RKO (cell line): ENCODE results near the gene EEF1AKMT2.

Experiments
- DNase-seq: peaks from one replicate; pipeline ENCODE4 v3.0.0-alpha.2; 2016; ENCODE audit warnings: low spot score

Gene EEF1AKMT2

DNA sequence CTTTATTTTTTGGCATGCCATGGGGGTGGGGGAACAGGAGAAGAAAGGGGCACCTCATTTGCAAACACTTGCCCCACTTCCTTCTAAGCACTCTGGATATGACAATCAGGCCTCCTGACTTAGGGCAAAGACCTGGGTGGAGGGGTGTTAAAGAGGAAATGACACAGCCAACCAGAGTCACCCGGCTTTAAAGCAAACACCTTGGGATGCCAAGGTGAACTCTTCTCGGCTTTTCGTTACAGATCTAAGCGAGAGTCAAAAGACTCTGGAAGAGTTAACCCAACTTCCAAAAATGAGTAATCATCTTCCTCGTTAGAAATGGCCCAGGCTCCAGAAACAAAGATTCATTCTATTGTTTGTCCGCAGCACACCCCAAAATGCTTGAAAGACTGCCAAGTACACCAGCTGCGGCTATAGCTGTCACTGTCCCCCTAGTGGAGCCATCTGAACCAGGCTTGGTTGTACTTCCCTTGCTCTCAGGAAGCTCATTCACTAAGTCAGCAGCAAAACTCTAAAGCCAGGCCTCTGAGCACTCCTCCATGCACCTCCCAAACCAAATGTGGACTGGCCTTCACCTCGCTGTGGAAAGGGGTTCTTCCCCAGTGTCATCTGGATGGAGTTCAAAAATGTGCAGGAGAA, 72.4 kb downstream of the EEF1AKMT2 start:
- DNase-seq = no peak

DNA sequence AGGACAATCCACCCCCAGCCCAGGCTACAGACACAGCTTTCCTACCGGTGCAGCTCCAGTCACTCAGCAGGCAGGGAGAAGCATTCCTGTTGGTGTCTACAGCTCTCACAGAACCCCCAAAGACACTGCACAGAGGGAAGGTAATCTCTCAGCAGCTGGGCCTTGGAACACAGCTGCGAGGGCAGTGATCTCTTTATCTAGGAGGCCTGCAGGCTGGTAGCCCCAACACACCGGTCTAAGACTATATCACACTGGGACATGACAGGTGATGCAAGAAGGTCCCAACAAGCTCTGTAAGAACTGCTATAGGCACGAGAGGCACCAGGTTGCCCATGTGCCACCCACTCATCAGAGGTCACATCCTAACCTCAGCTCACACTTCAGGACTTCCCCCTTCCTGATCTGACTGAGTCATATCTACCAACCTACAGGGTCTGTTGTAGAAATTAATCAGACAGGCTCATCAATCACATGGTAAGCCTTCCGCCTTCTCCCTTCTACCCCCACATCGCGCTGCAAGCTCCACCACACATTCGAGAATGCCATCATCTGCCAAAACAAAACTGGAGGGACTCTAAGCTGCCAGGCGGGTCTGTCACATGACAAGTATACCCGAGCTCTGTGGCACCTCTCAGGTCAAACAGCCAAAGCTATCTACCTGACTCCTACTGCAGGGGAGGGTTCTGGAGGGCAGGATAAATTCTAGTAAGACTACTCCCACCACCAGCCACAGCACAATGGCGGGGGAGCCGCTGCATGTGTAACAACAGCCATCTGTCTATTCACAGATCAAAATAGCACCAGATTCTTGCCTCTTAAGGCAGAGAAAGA, 73.6 kb downstream of the EEF1AKMT2 start:
- no peak for DNase-seq

DNA sequence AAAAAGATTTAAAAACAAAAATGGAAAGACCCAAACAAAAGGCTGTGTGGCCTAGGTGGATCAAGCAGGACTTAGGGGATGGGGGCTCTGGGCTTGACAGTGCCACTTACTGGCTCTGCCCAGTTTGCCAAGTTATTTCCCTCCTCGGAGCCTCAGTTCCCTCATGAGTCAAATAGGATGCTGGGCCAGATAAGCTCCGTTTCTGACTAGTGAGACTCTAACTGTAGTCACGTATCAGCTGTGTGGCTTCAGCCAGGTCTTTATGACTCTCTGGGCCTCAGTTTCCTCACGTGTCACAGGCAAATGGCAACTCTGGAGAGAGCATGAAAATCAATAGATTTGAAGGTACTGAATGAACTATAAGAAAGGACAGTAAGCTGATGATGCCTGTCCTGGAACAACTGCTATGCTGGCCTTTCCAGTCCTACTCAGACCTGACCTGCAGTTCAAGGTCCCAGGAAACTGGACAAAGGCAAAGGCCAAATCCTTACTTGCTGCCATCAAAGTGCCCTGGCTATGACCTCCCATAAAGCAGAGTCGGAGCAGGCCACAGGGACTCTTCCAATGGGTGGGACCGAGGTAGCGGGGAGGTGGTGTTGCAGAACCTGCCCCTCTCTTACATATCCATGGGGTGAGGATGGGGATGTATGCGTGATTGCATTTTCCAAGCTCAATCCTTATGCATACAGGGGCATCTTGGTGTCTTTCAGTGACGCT, 74.5 kb downstream of the EEF1AKMT2 start:
- DNase-seq = no peak

DNA sequence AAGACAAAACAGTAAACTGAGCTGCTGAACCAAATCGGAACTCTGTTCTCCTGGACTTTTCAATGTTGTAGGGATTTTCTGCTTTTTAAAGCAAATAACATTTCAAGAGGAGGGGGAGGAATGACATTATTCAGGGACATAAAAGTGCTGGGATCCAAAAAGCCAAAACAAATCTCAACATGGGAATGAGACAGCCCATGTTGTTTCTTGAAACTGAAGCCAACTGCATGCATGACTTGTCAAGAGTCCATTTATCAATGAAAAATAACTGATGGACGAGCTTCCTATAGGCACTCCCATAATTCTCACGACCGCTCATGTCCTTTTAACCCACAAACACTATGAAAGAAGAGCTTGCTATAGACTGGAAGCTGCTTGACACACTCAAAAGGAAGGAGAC, 75.3 kb downstream of the EEF1AKMT2 start:
- DNase-seq = no peak

DNA sequence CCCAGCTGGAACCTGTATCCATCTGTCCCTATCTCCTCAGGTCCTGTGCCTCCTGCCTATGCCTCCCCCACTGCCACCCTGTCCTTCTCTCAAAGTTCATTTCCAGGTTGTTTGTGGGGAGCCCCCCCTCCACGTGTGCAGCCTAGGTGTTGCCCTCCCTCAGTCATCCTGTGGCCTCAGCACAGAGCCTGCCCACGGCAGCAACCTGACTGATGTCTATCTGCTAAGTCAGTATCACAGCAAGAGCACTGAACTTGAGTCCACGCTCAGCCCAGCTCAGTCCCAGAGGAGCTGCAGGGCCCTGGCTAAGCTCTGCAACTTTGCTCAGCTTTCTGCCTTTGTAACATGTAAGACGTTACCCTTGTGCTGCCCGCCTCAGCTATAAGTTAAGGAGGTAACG, 76.2 kb downstream of the EEF1AKMT2 start:
- DNase-seq = no peak

DNA sequence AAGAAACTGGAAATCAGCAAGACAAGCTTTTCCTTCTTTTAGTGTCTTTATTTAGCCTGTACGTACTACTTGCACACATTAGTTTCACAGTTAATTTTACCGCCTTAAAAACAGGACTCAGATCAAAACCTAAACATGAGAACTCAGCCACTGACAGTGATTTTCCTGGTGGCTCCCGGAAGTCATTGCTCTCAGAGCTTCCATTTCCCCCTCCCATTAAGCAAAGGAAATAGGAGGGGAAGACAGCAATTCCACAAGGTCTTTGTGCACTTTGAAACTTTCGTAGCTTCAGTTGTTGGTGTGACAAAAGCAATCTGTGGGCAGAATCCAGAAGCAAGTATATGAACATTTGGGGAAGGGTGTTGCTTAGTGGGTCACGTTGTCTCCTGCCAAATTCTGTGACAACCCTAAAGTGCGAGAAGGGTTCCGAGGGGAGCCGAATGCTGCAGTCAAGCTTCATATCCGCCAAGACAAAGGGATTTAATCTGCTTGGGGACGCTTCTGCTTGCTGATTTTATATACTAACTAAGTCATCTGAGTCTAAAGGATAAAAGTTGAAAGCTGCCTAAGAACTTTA, 77.9 kb downstream of the EEF1AKMT2 start:
- DNase-seq = no peak

DNA sequence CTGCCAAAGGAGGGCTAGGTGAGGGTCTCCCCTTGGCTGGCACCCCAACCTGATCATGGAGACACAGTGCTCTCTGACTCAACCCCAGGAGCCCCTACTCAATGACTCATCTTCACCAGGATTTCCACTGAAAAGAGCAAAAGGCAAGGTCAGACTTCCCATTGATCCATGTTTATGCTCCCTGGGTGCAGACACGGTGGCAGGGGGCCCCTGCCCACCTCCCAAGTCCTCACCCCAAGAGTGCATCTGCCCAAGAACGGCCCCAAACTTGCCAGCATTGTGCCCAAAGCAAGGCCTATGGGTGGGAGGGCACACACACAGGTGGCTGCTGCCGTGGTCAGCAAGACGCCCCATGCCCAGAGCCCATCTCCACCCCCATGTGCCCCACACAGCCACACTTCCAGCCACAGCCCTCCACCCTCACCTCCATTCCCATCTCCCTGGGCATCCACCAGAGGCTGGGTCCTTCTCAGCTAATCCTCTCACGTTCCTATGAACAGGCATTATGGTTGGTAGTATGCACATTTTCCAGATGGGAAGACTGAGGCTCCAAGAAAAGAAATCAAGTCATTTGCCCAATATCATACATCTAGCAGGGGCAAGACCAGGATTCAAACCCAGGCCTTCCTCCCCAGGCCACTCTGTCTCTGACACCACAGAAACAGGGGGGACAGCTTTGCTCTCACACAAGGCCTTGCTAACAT, 78.8 kb downstream of the EEF1AKMT2 start:
- DNase-seq = no peak

DNA sequence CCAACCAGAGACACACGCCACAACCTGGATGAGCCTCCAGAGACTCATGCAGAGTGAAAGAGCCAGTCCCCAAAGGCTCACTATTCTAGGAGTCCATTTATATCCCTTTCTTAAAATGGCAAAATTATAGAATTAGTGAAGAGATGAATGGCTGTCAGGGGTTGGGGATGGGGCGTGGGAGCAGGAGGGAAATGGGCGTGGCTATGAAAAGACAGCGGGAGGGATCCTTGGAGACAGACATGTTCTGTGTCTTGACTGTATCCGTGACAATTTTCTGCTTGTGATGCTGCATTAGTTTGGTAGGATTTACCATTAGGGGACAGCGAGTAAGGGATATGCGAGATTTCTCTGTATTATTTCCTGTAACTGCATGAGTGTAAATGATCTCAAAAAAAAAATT, 80.5 kb downstream of the EEF1AKMT2 start:
- no peak for DNase-seq

DNA sequence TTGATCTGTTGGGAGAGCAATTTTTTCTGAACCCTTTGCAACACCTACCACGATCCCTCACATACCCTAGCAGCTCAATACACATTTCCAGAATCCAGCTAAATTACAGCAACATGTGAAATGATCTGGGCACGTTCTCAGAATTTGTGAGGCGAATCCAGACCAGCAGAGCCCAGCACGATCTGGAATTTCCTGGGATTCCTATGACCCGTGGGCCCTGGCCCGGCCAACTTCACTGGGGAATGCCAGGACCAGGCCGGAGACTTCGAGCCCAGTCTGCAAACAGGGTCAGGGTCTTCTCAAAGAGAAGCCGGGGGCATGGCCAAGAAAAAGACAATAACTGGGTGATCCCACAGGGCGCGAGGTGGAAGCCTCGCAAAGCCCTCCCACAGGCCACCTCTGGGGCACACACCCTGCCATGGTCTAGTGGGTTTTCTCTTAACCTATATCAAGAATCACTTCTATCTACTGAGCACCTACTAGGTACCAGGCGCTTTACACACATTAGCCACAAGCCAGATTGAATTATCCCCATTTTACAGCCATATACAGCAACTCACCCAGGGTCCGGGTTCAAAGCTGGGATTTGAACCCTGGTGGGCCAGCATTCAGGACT, 81.3 kb downstream of the EEF1AKMT2 start:
- DNase-seq = no peak

DNA sequence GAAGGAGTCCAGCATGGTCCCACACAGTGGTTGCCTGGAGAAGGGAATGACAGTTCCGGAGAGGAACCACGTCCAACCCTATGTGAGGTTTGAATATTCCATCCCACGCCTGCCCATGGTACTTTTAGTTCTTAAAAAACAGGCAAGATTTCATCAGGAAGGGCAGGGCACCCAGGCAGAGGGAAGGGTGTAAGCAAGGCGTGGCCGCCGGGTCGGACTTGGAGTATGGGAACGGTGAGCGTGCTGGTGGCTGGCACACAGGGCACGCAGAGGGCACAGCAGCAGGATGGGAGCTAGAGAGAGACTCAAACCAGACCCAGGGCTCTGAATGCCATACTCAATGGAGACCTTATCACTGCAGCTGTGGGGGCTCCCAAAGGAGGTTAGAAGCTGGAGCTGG, 81.8 kb downstream of the EEF1AKMT2 start:
- DNase-seq = no peak

DNA sequence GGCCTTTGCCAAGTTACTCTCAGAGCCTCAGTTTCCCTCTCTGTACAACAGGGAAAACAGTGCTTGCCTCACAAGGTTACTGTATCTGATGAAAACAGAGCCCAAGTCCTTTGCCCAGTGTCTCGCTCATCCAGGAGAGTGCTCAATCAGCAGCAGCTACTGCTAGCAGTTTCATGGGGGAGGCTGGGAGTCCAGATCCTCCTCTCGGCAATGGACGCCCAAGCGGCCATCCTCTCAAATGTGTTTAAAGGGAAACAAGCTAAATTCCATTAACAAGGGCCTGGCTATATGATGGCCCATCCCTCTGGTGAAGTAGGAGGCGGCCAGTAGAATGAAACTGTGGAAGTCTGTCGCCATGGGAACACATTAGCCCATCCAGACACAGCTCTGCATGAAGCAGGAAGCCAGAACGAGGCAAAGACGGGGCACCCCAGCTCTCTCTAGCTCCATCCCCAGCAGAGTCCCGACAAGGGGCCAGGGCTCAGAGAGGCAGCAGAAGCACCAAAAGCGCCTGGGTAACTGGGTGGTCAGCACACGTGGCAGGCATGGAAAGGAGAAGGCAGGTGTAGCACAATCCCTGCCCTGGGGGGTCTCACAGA, 82.7 kb downstream of the EEF1AKMT2 start:
- DNase-seq = no peak

DNA sequence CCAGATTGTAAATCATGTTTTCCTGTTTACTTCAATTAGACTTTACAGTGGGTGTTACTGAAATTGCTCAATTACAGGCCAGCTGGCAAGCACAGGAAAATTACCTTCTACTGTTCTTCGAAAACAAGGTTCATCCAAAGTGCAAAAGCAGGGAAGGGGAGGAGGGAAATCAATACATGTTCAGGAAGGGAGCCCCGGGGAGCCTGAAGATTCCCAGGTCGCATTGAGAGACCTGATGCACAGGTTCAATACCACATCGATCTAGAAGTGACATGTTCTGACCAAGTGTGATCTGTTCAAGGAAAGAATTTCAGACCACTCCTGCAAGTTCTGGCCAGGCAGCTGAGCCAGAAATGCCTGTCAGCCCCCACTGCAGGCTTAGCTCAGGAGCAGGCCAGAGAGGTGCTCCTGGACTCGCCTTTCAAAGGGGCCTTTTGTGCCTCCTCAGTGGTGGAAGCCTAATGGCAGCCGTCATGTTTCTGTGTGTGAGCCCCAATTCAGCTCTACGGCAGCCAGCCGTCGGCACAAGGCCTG, 83.4 kb downstream of the EEF1AKMT2 start:
- no peak for DNase-seq
